ENCODE results near the gene EXO5. TPM values are rescaled to one million over a fixed set of nuclear protein-coding genes. Genes with fewer than 3 reads are reported as not detected.

The EXO5 gene
- total RNA-seq: 10.4 and 10.7 TPM in 2 replicates

- DNase-seq (ENCODE audit: low read depth): peak; percentile 29
- no peak for TF ChIP-seq CTCF (IDR thresholded peaks at IDR 0.05; ENCODE audit: insufficient read depth, low read length, poor library complexity, severe bottlenecking)
- Histone ChIP-seq H3K4me3 (ENCODE audit: low read depth, low read length) (peak within 1 kb of the TSS; percentile 73), H3K36me3 (ENCODE audit: control insufficient read depth, insufficient read depth, low read length) (no peaks in the 10 kb centered on the region), H3K27me3 (ENCODE audit: control insufficient read depth, insufficient read depth, low read length) (no peaks in the 10 kb centered on the region)
Observed at GRCh38 chr1:40508375-40509341, at the start of gene EXO5. EXO5 (plus strand) TSS chr1:40508767; CDS start chr1:40514545, 5,778 bp downstream.

GRCh38 chr1:40462956-40463590 is 45.5 kb upstream of the EXO5 start:
- Histone ChIP-seq H3K27me3 (ENCODE audit: control insufficient read depth, insufficient read depth, low read length) (no peaks in the 10 kb centered on the region), H3K4me3 (ENCODE audit: low read depth, low read length) (no peak overlapping the region), H3K36me3 (ENCODE audit: control insufficient read depth, insufficient read depth, low read length) (no peaks in the 10 kb centered on the region)
- no peak for DNase-seq (ENCODE audit: low read depth)
- no peak for TF ChIP-seq CTCF (IDR thresholded peaks at IDR 0.05; ENCODE audit: insufficient read depth, low read length, poor library complexity, severe bottlenecking)

- no peak overlapping the region for H3K4me3 ChIP-seq (ENCODE audit: low read depth, low read length)
- no peak for TF ChIP-seq CTCF (IDR thresholded peaks at IDR 0.05; ENCODE audit: insufficient read depth, low read length, poor library complexity, severe bottlenecking)
- DNase-seq (ENCODE audit: low read depth): no peak
- H3K36me3 ChIP-seq (ENCODE audit: control insufficient read depth, insufficient read depth, low read length): no peaks in the 10 kb centered on the region
- H3K27me3 ChIP-seq (ENCODE audit: control insufficient read depth, insufficient read depth, low read length): no peaks in the 10 kb centered on the region
Observed at GRCh38 chr1:40469327-40469726, 39.2 kb upstream of the EXO5 start.

- no peaks in the 10 kb centered on the region for H3K36me3 ChIP-seq (ENCODE audit: control insufficient read depth, insufficient read depth, low read length)
- no peaks in the 10 kb centered on the region for H3K27me3 ChIP-seq (ENCODE audit: control insufficient read depth, insufficient read depth, low read length)
- DNase-seq (ENCODE audit: low read depth): no peak
- no peak overlapping the region for H3K4me3 ChIP-seq (ENCODE audit: low read depth, low read length)
- no peak for TF ChIP-seq CTCF (IDR thresholded peaks at IDR 0.05; ENCODE audit: insufficient read depth, low read length, poor library complexity, severe bottlenecking)
Observed at GRCh38 chr1:40475268-40475667, 33.3 kb upstream of the EXO5 start.

- no peak for TF ChIP-seq CTCF (IDR thresholded peaks at IDR 0.05; ENCODE audit: insufficient read depth, low read length, poor library complexity, severe bottlenecking)
- Histone ChIP-seq H3K27me3 (ENCODE audit: control insufficient read depth, insufficient read depth, low read length) (no peaks in the 10 kb centered on the region), H3K36me3 (ENCODE audit: control insufficient read depth, insufficient read depth, low read length) (no peaks in the 10 kb centered on the region), H3K4me3 (ENCODE audit: low read depth, low read length) (peak within 1 kb of the TSS; percentile 76)
- no peak for DNase-seq (ENCODE audit: low read depth)
Observed at GRCh38 chr1:40476924-40477677, 31.5 kb upstream of the EXO5 start, which contains the start of gene ZFP69. ZFP69 (plus strand) TSS chr1:40477290; CDS start chr1:40479362, 2,072 bp downstream.
